HG03571 (cell line): Measurements from ENCODE around the gene LRRC19.

Experiments used
- ATAC-seq: cut with Tn5 transposase; IDR thresholded peaks from one replicate; pipeline ENCODE4 v1.9.1; 2021; ENCODE audit not compliant: unreplicated experiment

LRRC19 gene, protein sequence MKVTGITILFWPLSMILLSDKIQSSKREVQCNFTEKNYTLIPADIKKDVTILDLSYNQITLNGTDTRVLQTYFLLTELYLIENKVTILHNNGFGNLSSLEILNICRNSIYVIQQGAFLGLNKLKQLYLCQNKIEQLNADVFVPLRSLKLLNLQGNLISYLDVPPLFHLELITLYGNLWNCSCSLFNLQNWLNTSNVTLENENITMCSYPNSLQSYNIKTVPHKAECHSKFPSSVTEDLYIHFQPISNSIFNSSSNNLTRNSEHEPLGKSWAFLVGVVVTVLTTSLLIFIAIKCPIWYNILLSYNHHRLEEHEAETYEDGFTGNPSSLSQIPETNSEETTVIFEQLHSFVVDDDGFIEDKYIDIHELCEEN

DNA sequence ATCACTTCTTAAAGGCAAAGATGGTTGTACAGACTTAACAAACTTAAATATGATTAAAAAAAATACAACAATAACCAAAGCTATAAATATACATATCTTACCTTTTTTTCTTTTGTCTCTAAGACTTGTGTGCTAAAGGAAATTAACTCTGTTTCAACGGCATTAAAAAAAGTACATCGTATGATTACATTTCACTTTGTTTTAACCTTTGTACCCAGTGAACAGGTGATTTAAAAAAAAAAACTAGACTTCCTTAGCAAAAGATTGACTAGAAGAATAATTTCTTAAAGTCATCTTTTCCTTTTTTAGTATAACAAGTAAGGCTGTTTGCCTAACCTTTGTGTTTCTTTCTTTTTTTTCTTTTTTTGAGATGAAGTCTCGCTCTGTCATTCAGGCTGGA lies at the start of gene LRRC19:
Gene LRRC19 (minus strand): TSS at position 182 of the 400 bp plus-strand sequence. CDS start 5,978 bp downstream, outside the sequence.
- ATAC-seq, result no peak

DNA sequence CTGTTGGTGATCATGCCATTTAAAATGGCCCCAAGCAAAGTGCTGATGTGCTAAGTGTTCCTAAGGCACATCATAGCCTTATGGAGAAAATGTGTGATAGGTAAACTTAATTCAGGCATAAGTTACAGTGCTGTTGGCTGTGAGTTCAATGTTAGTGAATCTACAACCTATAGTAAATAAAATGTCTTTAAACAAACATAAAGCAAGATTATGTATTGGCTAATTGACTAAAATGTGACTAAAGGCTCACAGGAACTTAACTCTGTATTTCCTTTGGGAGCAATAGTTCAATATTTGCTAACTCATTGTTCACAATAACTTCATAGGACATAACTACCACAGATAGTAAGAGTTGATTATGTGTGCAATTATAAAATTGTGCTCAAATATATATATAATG lies 49.4 kb upstream of the LRRC19 start:
- no peak for ATAC-seq

DNA sequence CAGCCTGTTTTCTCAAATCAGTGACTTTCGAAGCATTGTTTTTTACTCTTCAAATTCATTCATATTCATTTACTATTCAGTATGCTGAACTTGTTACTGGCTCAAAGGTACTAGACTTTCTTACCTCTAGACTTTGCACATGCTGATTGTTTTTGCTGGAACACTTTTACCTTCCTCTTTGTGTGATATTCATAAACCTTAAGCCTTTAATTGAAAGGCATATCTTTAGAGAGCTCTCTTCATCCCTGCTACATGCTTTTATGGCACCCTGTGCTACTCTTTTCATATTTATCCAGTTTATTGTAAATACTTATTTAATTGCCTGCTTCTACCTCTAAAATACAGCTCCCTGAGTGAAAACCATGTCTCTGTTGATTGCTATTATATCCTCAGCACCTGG lies 48.7 kb upstream of the LRRC19 start:
- ATAC-seq, result no peak

DNA sequence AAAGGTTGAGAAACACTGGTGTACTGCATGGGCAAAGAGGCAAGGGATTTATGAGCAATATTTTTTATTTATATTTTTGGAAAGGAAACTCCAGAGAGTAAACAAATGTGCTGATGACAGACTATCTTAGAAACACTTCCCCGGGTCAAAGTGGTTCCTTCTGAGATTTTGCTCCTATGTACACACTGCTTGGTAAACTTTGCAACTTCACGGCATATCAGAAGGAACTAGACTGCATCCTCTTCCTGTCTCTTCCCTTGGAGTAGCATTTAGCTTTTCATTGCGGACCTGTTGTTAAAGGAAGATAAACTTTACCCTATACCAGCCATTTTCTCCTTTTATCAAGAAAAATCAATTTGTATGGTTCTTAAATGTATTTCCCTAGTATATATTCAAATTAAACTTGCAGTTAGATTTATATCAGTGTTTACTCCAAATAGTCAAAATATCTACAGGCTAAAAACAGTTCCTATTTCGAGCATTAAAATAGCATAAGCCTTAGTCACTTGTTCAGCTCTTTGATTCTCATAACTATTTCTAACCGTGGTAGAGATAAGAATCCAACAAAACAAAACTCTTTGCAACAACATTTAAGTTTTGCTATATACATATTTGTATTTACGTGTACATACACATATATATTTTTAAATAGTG lies 48.0 kb upstream of the LRRC19 start:
- ATAC-seq, result no peak

DNA sequence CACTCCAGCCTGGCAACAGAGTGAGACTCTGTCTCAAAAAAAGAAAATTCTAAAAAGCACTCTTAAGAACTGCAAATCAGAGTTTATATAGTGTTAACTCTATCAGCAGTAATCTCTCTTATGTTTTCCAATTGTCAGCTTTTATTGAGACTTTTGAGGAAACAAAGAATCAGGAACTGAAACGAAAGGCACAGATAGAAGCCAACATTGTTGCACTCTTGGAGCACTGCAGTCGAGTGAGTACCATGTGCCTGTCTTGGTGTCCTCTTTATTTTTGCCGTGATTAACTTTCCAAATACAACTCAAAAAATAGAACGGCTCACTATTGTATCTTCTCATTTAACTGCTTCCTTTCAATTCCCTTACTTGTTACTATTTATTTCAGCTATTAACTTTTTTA lies 41.7 kb upstream of the LRRC19 start:
- ATAC-seq, result no peak

DNA sequence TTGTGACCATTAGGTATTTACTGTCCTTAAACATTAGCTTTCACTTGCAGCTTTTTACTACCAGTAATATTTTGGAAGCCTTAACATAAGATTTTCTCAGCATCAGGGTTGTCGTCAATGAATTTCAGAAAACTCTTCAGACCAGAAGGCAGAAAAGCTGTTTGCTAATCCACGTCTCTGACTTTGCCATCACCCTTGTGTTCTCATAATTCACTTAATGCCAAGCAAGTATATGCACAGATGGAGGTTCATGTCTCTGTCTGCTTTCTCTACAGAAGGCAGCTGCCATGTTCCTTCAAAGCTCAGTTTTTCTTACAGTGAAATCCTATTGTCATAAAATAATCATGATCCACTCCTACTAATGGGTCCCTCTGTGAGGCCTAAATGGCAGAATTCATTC lies 37.7 kb upstream of the LRRC19 start:
- ATAC-seq, result no peak

DNA sequence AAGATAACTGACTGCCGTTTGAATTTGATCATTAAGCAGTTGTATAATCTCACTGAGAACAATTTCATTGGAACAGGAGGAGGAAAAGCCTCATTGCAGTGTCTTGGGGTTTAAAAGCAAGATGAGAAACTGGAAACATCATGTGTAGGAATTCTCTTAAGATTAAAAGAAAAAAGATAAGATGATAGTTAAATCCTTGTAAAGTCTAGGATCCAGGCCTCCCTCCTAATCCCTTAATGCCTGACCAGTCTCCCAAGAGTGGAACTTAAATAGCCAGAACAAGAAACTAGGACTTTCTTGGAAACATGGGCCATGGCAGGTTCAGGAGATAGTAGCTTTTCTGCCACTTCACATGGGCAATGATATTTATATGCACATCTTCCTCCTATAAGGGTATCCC lies 37.0 kb upstream of the LRRC19 start:
- ATAC-seq, result no peak

DNA sequence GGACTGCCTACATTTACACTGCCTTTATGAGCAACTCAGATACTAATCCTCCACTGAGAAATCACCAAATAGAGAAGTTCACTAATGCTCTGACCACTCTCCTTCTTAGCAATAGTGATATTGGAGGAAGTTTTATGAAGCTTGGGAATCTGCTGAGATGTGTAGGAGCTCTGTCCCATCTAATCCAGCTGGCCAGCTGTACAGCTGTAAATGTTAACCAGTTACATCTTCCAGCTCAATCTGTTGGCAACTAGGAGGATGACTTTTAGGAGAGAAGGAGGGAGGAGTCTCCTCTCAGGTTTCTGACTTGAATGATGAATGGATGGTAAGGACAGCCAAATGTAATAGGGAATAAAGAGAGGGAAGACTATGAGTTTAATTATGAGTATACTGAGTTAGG lies 36.3 kb upstream of the LRRC19 start:
- no peak for ATAC-seq

DNA sequence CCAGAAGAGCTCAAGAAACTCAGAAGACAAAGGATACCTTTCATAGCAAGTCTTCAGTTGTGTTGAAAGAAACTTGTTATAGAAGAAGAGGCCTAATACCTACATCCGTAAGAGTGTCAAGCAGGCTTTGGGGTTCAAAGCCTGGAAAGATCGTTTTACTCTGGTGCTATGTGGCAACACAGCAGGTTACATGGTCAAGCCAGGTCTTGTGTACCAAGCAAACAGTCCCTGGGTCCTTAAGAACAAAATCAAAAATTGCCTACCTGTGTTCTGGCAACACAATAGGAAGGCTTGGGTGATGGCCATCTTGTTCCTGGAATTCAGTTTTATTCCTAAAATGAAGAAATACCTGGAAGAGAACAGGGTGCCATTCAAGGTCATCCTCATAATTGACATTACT lies 32.0 kb upstream of the LRRC19 start:
- ATAC-seq, result no peak

DNA sequence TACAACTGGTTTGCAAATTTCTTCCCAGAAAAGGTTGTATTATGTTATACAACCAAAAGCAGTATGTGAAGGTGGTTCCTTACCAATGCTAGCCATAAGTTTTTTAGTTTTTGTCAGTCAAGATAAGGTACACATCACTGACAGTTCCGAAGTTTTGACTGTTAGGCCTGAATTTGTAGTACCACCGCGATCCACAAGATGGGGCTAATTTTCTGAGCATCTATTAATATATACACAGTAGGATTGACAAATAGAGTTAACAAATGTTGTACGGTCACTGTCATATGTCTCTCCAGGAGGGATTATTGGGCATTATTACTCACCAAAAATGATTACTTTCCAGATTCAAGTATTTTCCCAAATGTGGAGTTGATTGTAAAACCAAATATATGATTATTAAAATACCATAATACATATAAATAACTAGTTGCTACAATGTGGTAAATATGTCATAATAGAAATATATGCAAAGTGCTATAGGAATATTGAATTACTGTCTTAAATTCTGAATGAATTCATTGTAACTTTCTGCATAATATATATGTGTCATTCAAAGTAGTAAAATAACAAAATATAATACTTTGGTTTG lies 28.4 kb upstream of the LRRC19 start:
- ATAC-seq, result peak; percentile 87

DNA sequence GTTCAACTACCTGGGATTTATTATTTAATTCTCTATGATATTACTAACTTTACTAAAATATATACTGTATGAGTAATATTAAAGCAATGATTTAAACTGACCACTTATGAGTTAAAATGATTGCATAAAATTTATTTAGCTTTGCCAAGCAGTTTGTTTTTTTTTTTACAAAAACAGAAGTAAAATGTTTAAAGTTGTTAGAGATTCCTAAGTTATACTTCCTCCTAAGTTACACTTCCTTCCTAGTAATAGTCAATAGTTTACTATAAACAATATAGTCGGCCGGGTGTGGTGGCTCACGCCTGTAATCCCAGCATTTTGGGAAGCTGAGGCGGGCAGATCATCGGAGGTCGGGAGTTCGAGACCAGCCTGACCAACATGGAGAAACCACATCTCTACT lies 23.7 kb upstream of the LRRC19 start:
- ATAC-seq, result no peak

DNA sequence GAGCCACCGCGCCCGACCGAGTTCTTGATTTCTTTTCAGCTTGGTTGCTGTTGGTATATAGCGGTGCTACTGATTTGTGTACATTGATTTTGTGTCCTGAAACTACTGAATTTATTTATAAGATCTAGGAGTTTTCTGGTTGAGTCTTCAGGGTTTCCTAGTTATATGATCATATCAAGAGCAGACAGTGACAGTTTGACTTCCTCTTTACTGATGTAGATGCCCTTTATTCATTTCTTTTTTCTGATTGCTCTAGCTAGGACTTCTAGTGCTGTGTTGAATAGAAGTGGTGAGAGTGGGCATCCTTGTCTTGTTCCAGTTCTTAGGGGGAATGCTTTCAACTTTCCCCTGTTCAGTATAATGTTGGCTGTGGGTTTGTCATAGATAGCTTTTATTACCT lies 17.4 kb upstream of the LRRC19 start:
- ATAC-seq, result no peak

DNA sequence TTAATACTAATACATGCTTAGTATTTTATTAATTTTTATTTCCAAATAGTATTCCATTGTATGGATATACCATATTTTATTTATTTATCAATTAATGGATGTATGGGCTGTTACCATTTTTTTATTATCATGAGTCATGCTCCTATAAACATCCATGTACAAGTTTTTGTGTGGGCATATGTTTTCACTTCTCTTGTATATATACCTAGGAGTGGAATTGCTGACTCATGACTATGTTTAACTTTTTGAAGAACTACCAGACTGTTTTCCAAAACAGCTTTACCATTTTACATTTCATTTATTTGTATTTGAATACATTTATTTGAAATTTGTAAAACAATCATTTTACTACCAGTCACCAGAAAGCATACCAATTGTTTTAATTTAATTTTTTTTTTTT lies 14.1 kb upstream of the LRRC19 start:
- no peak for ATAC-seq

DNA sequence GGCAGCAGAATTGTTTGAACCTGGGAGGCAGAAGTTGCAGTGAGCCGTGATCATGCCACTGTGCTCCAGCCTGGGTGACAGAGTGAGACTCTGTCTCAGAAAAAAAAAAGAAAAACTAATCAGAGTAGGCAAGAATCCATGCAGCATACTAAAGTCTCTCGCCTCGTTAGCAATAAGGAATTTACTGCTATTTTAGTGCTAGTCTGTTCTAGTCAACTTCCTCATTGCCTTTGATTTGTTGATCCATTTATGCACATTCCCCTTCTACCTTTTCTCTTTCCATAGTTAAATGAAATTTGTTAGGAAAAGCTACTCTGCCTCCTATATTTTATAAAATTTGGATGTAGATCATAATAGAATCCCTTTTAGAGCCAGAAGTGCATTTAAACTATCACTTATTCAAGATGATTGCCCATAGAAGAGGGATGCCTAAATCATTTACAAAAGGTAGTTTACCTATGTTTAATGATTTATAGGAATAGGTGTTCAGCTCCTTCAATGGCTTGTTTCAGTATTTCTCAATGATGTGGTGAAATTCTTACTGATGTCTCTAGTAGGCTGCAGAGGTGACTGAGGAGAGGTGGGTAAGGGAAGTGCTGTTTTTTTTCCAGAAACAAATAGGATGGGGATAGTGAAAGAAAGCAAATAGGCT lies 1.9 kb downstream of the LRRC19 start:
- ATAC-seq, result peak; percentile 44

DNA sequence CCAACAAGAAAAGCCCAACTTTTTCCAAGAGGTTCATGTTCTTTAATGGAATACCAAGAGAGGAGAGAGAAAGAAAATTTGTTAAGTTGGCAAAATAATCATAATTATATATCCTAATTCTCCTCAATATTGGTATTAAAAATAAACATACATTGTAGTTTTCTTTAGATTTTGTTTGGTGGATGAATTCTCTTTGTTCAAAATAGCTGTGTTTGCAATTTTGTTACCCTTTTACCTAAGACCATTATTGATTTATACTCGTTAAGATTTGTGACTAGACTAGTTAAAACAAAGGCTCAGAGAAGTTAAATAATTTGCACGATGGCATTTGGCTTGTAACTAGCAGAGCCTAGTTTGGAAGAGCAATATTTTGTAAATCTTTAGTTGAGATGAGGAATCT lies 9.7 kb downstream of the LRRC19 start:
- no peak for ATAC-seq

DNA sequence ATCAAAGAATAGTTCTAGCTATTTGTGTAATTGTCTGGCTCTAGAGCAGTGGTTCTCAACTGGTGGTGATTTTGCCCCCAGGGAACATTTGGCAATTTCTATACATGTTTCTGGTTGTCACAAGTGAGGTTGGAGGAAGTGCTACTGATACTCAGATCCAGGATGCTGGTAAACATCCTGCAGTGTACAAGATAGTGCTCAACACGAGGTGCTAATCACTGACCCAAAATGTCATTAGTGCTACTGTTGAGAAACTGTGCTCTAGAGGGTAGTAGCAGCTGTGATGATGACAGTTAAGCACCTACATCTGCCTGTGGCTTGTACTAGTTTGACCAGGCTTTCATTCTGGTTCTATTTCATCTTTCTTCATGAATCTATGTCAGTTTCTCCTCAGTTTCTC lies 22.1 kb downstream of the LRRC19 start:
- no peak for ATAC-seq

DNA sequence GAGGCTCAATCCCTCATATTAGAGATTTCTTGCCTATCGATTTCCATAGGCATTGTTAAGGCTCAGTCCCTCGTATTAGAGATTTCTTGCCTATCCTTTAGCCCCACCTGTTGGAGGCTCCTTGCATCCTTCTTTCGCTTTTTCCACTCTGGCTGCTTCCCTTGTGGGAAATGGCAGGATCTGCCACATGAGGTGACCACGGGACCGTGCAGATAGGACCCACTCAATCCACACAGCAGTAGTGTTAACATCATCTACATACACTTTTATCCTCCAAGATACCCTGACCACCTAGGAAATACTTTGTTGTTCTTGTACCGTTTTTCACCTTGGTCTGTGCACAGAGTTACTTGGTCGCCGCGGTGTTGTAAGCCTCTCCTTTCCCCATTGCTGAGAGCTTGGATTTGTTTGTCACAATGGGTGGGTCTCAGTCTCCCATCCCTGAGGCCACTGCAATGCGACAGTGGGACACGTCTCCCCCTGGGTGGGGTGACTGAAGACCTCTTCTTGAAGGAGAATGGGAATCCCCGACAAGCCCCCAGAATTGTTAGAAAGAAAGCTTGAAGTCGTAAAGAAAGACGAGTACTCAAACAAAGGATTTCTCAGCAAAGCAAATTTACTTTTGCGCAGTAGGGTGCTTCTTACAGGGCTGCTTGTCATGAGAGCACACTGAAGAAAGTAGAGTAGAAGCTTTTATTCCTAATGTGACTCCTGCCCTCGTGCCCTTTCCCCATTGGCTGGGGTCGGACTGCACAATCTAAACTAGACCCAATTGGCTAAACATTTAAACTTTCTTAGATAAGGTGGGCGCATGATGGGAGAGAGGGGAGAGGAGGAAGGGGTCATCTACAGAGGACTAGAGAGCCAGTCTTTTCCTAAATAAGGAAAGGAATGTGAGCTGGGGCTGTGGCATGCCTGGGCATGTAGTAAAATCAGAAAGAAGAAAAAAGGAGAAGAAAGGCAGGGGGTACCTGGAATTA lies 29.5 kb downstream of the LRRC19 start:
- no peak for ATAC-seq

DNA sequence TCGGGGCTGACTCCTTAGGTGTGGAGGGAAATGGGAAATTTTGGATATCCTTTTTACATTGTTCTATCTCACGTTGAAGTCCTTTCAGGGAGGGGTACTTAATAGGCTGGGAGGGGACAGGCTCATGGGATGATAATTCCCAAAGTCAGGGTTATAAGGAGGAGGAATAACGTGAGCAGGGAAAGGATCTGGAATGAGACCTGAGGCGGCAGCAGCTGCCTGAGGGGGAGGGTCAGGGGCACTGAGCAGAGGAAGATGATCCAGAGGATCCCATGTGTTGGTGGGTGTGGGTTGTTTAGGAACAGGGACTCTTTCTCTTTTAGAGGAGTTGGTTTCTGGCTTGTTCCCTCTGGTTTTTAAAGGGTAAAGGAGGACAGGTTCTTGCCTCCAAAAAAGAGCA lies 30.5 kb downstream of the LRRC19 start:
- ATAC-seq, result no peak

DNA sequence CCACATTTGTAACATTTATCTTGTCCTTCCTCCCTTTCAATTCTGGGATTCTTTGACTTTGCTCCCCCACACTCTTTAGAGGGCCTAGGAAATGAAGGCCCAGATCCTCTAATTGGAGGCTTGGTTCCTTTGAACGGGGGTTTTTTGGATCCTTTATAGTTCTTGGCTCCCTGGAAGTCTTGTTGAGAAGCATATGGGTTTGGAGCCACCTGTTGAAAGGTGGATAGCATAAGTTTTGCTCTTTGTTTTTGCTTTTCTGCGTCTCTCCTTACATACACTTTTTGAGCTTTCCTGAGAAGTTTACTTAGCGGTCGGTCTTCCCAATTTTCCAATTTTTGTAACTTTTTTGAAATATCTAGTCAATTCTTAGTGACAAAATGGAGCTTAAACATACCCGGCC lies 31.5 kb downstream of the LRRC19 start:
- ATAC-seq, result no peak

DNA sequence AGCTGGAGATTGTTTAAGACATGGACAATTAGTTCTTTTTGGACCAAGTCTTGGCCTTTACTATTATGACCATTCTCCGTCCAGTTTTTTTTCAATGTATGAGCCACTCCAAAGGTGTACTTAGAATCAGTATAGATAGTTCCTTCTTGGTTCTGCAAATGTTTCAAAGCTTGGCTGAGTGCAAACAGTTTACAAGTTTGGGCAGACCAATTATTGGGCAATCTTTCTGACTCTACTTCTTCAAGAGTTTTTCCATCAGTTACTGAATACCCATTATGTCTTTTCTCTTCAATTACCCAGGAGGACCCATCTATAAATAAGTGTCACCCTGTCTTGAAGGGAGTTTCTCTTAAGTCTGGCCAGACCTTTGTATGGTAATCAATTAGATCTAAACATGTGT lies 33.8 kb downstream of the LRRC19 start:
- no peak for ATAC-seq

DNA sequence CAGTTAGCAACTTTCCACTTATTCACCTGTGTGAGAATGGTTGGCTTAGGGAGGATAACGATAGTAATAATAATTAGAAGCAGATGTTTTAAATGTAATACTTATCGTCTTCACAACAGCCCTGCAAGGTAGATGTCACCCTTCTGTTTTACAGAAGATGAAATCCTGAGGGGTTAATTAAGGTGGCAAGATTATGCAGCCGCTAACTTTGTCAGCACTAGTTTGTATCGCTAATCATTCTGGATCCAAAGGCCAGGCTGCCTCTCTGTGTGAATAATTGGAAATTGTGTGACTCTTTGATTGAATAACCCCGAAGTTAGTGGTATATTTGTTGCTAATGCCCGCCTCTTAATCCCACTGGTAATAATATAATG lies 48.6 kb downstream of the LRRC19 start:
- ATAC-seq, result no peak
